ENCODE data around the gene ADAMTS17.

- TF ChIP-seq, protein P1, sequence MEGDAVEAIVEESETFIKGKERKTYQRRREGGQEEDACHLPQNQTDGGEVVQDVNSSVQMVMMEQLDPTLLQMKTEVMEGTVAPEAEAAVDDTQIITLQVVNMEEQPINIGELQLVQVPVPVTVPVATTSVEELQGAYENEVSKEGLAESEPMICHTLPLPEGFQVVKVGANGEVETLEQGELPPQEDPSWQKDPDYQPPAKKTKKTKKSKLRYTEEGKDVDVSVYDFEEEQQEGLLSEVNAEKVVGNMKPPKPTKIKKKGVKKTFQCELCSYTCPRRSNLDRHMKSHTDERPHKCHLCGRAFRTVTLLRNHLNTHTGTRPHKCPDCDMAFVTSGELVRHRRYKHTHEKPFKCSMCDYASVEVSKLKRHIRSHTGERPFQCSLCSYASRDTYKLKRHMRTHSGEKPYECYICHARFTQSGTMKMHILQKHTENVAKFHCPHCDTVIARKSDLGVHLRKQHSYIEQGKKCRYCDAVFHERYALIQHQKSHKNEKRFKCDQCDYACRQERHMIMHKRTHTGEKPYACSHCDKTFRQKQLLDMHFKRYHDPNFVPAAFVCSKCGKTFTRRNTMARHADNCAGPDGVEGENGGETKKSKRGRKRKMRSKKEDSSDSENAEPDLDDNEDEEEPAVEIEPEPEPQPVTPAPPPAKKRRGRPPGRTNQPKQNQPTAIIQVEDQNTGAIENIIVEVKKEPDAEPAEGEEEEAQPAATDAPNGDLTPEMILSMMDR (IDR thresholded peaks at IDR 0.05; ENCODE audit: low read depth, low read length, missing input control): no peak
- TF ChIP-seq, protein P2, sequence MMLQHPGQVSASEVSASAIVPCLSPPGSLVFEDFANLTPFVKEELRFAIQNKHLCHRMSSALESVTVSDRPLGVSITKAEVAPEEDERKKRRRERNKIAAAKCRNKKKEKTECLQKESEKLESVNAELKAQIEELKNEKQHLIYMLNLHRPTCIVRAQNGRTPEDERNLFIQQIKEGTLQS (IDR thresholded peaks at IDR 0.05): no peak
- TF ChIP-seq YY1 (IDR thresholded peaks at IDR 0.05): no peak
- TF ChIP-seq, protein P3, sequence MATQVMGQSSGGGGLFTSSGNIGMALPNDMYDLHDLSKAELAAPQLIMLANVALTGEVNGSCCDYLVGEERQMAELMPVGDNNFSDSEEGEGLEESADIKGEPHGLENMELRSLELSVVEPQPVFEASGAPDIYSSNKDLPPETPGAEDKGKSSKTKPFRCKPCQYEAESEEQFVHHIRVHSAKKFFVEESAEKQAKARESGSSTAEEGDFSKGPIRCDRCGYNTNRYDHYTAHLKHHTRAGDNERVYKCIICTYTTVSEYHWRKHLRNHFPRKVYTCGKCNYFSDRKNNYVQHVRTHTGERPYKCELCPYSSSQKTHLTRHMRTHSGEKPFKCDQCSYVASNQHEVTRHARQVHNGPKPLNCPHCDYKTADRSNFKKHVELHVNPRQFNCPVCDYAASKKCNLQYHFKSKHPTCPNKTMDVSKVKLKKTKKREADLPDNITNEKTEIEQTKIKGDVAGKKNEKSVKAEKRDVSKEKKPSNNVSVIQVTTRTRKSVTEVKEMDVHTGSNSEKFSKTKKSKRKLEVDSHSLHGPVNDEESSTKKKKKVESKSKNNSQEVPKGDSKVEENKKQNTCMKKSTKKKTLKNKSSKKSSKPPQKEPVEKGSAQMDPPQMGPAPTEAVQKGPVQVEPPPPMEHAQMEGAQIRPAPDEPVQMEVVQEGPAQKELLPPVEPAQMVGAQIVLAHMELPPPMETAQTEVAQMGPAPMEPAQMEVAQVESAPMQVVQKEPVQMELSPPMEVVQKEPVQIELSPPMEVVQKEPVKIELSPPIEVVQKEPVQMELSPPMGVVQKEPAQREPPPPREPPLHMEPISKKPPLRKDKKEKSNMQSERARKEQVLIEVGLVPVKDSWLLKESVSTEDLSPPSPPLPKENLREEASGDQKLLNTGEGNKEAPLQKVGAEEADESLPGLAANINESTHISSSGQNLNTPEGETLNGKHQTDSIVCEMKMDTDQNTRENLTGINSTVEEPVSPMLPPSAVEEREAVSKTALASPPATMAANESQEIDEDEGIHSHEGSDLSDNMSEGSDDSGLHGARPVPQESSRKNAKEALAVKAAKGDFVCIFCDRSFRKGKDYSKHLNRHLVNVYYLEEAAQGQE (IDR thresholded peaks at IDR 0.05): no peak
These were observed 166.9 kb downstream of the ADAMTS17 start for GRCh38 chr15:100174904-100175275.
